Ascending aorta (tissue), 2 donors: Measurements from ENCODE around the gene CCL5. TPM values are rescaled to one million over a fixed set of nuclear protein-coding genes. Genes with fewer than 3 reads are reported as not detected.

Experiments
- DNase-seq, 2 donors: peaks; one replicate each; pipeline ENCODE4 v3.0.0-alpha.2; 2019; ENCODE audit warnings: low spot score in 2 of 2
- H3K27ac ChIP-seq, 2 donors: fragments of 200-600 bp; sonication (generic); one replicate each; pipeline ENCODE4 v1.5.1; 2016 to 2017; ENCODE audit warnings: mild to moderate bottlenecking in 1 of 2
- H3K27me3 ChIP-seq: fragments of 200-600 bp; sonication (generic); one replicate; pipeline ENCODE4 v1.5.1; 2017
- H3K36me3 ChIP-seq, 2 donors: fragments of 200-600 bp; sonication (generic); one replicate each; pipeline ENCODE4 v1.5.1; 2016
- H3K4me1 ChIP-seq, 2 donors: fragments of 200-600 bp; sonication (generic); one replicate each; pipeline ENCODE4 v1.5.1; 2016 to 2017; ENCODE audit warnings: mild to moderate bottlenecking in 1 of 2
- H3K4me3 ChIP-seq, 2 donors: fragments of 200-600 bp; sonication (generic); one replicate each; pipeline ENCODE4 v1.5.1; 2016 to 2017; ENCODE audit warnings: mild to moderate bottlenecking in 1 of 2
- H3K9me3 ChIP-seq, 2 donors: fragments of 200-600 bp; sonication (generic); one replicate each; pipeline ENCODE4 v1.5.1; 2016
- CTCF ChIP-seq, 3 experiments: fragments of 200-600 bp in 2 of 3; fragments of 450-650 bp in 1 of 3; sonication (generic) in 2 of 3; IDR thresholded peaks; one replicate each; pipeline ENCODE4 v1.5.1; 2016 to 2019; ENCODE audit warnings: antibody characterized with exemption in 3 of 3, mild to moderate bottlenecking in 1 of 3, moderate library complexity in 1 of 3
- intact Hi-C: fragments of 100-400 bp; cut with DNase I; formaldehyde crosslinking; loops from one replicate; pipeline ENCODE4 v1.15.1; 2023
- total RNA-seq: library from RNA; depleted of rRNA; stranded (reverse); fragments of >200 nt; gene quantifications from one replicate; pipeline ENCODE4 v1.1.0, GENCODE V29; 2016

The CCL5 gene
- total RNA-seq, 1 donor from 2014 or later, result 43.2 TPM

GRCh38 chr17:35868737-35869136 lies 11.4 kb downstream of the CCL5 start, which contains the start of gene HEATR9:
Gene HEATR9 (minus strand): TSS chr17:35868891. CDS start chr17:35868742, 149 bp downstream.
- no peak within 1 kb of the TSS for H3K27ac ChIP-seq
- no peaks in the 10 kb centered on the region for H3K9me3 ChIP-seq
- H3K4me1 ChIP-seq, result peaks cover 0 to 7% of the 10 kb centered on the region in 2 donors
- H3K36me3 ChIP-seq, result no peaks in the 10 kb centered on the region
- no peak for TF ChIP-seq CTCF (IDR thresholded peaks at IDR 0.05)
- H3K4me3 ChIP-seq, result no peak within 1 kb of the TSS
- no peaks in the 10 kb centered on the region for H3K27me3 ChIP-seq
- intact Hi-C loops, result no loop called here
- DNase-seq, result no peak

GRCh38 chr17:35867574-35867973 lies 12.6 kb downstream of the CCL5 start:
- TF ChIP-seq CTCF (IDR thresholded peaks at IDR 0.05), result no peak
- Histone ChIP-seq H3K27me3 (no peaks in the 10 kb centered on the region), H3K27ac (no peak overlapping the region), H3K36me3 (no peaks in the 10 kb centered on the region), H3K4me1 (peaks cover 0 to 7% of the 10 kb centered on the region in 2 donors), H3K9me3 (no peaks in the 10 kb centered on the region), H3K4me3 (no peak overlapping the region)
- intact Hi-C loops, result no loop called here
- no peak for DNase-seq

- intact Hi-C loops, result no loop called here
- no peak for DNase-seq
These were observed 13.7 kb downstream of the CCL5 start for GRCh38 chr17:35866341-35866950.

GRCh38 chr17:35865412-35866340 lies 14.5 kb downstream of the CCL5 start:
- TF ChIP-seq CTCF (IDR thresholded peaks at IDR 0.05), result no peak
- Histone ChIP-seq H3K4me3 (no peak overlapping the region), H3K9me3 (no peaks in the 10 kb centered on the region), H3K27ac (no peak overlapping the region), H3K36me3 (no peaks in the 10 kb centered on the region), H3K4me1 (peaks cover 0 to 7% of the 10 kb centered on the region in 2 donors), H3K27me3 (no peaks in the 10 kb centered on the region)
- intact Hi-C loops, result no loop called here
- no peak for DNase-seq

More at GRCh38 chr17:35866341-35866950, 13.7 kb downstream of the CCL5 start:
- Histone ChIP-seq H3K36me3 (no peaks in the 10 kb centered on the region), H3K4me3 (no peak overlapping the region), H3K27me3 (no peaks in the 10 kb centered on the region), H3K27ac (no peak overlapping the region), H3K4me1 (peaks cover 0 to 7% of the 10 kb centered on the region in 2 donors), H3K9me3 (no peaks in the 10 kb centered on the region)
- TF ChIP-seq CTCF (IDR thresholded peaks at IDR 0.05), result no peak

GRCh38 chr17:35864853-35865252 lies 15.3 kb downstream of the CCL5 start:
- no peaks in the 10 kb centered on the region for H3K9me3 ChIP-seq
- TF ChIP-seq CTCF (IDR thresholded peaks at IDR 0.05), result no peak
- H3K4me3 ChIP-seq, result no peak overlapping the region
- DNase-seq, result no peak
- intact Hi-C loops, result no loop called here
- H3K27ac ChIP-seq, result no peak overlapping the region
- no peaks in the 10 kb centered on the region for H3K36me3 ChIP-seq
- peaks cover 0 to 7% of the 10 kb centered on the region in 2 donors for H3K4me1 ChIP-seq
- no peaks in the 10 kb centered on the region for H3K27me3 ChIP-seq
